GM12878 (cell line): ENCODE measurements around the gene DSTYK. TPM values are rescaled to one million over a fixed set of nuclear protein-coding genes. Genes with fewer than 3 reads are reported as not detected.

Experiments
- ATAC-seq: fragments of 200-7000 bp; cut with Tn5 transposase; 3 replicates; pipeline ENCODE4 v1.9.1; 2020; ENCODE audit warnings: mild to moderate bottlenecking, moderate library complexity
- BruUV-seq: library from RNA; stranded (reverse); fragments of 400-500 nt; replicated peaks from 2 replicates; lab custom pipeline; 2021; lab: Mats Ljungman, UMichigan
- CTCF ChIA-PET: fragments of 300-600 bp; sonication (Branson Sonifier 250); formaldehyde crosslinking; extraction: SDS; loops from one replicate; lab custom pipeline; 2021; ENCODE audit warnings: inconsistent platforms; lab: Yijun Ruan, JAX
- POLR2A ChIA-PET: fragments of 350-600 bp; formaldehyde crosslinking; extraction: SDS; loops from one replicate; lab custom pipeline; 2021; ENCODE audit warnings: inconsistent platforms; lab: Charles Lee
- RAD21 ChIA-PET: fragments of 300-600 bp; sonication (Branson Sonifier 250); formaldehyde crosslinking; loops from one replicate; lab custom pipeline; 2023; ENCODE audit warnings: antibody characterized with exemption; ENCODE audit not compliant: unreplicated experiment; lab: Charles Lee
- SMC1A ChIA-PET: fragments of 300-600 bp; sonication (Branson Sonifier 250); formaldehyde crosslinking; loops from one replicate; lab custom pipeline; 2023; ENCODE audit not compliant: unreplicated experiment, uncharacterized antibody; lab: Charles Lee
- DNase-seq: peaks from one replicate; pipeline ENCODE4 v3.0.0-alpha.2; 2011; ENCODE audit warnings: low read depth, low spot score
- FAIRE-seq: peaks from 3 replicates; lab custom pipeline; 2011; peaks lifted over from hg19 to GRCh38; lab: Jason Lieb, UNC
- H2AFZ ChIP-seq: 2 replicates; pipeline ENCODE4 v1.6.0; 2011; ENCODE audit warnings: low read depth, low read length, control low read depth; ENCODE audit not compliant: control insufficient read depth
- H3K27ac ChIP-seq: 2 replicates; pipeline ENCODE4 v1.5.1; 2011; ENCODE audit warnings: control low read depth; ENCODE audit not compliant: control insufficient read depth, insufficient read depth
- H3K27me3 ChIP-seq, 2 experiments: replicated peaks in 1 of 2; 2 replicates each; pipeline versions ENCODE4 v1.6.0 to v1.6.1; 2011; ENCODE audit warnings: low read length in 1 of 2; ENCODE audit not compliant: control insufficient read depth in 2 of 2, insufficient read depth in 2 of 2
- H3K36me3 ChIP-seq, 2 experiments: 2 replicates each; pipeline ENCODE4 v1.5.1; 2011; ENCODE audit warnings: low read length in 1 of 2; ENCODE audit not compliant: control insufficient read depth in 2 of 2, insufficient read depth in 2 of 2
- H3K4me1 ChIP-seq: 2 replicates; pipeline ENCODE4 v1.6.1; 2011; ENCODE audit warnings: mild to moderate bottlenecking, low read length, moderate library complexity, mixed read lengths; ENCODE audit not compliant: control insufficient read depth, insufficient read depth
- H3K4me2 ChIP-seq: 2 replicates; pipeline ENCODE4 v1.6.0; 2011; ENCODE audit warnings: control low read depth; ENCODE audit not compliant: control insufficient read depth, insufficient read depth
- H3K4me3 ChIP-seq: fragments of 200-600 bp; sonication (generic); 2 replicates; pipeline ENCODE4 v1.5.1; 2016
- H3K79me2 ChIP-seq: 2 replicates; pipeline ENCODE4 v1.6.0; 2011; ENCODE audit warnings: low read length; ENCODE audit not compliant: control insufficient read depth, insufficient read depth
- H3K9ac ChIP-seq: 2 replicates; pipeline ENCODE4 v1.8.0; 2011; ENCODE audit warnings: low read length, control low read depth, mixed read lengths; ENCODE audit not compliant: control insufficient read depth, insufficient read depth
- H3K9me3 ChIP-seq: replicated peaks from 3 replicates; pipeline ENCODE4 v1.5.1; 2011; ENCODE audit warnings: mild to moderate bottlenecking, low read length; ENCODE audit not compliant: control insufficient read depth, insufficient read depth
- H4K20me1 ChIP-seq: 2 replicates; pipeline ENCODE4 v1.6.0; 2011; ENCODE audit not compliant: control insufficient read depth, insufficient read depth
- CHD1 ChIP-seq: IDR thresholded peaks from 2 replicates; pipeline ENCODE4 v1.6.1; 2012; ENCODE audit warnings: low read depth, low read length, improper control_type of control experiment
- ESRRA ChIP-seq: IDR thresholded peaks from 2 replicates; pipeline ENCODE4 v1.6.1; 2012; ENCODE audit warnings: mild to moderate bottlenecking, low read length, improper control_type of control experiment
- KAT2A ChIP-seq: conservative IDR thresholded peaks from 2 replicates; pipeline ENCODE4 v1.6.1; 2011; ENCODE audit warnings: low read depth, low read length; ENCODE audit not compliant: control insufficient read depth
- NKRF ChIP-seq: fragments of 450-650 bp; conservative IDR thresholded peaks from 2 replicates; pipeline ENCODE4 v1.6.1; 2017; ENCODE audit warnings: mild to moderate bottlenecking, moderate library complexity
- SREBF1 ChIP-seq: IDR thresholded peaks from 2 replicates; pipeline ENCODE4 v1.6.1; 2012; ENCODE audit warnings: mild to moderate bottlenecking, low read length
- WGBS: methylation state at CpG from one replicate; pipeline ENCODE4 v1.1.6; 2016; ENCODE audit warnings: low lambda C conversion rate; ENCODE audit not compliant: insufficient replicate concordance, insufficient coverage; ENCODE audit errors: missing lambda C conversion rate; 5-methylcytosine and 5-hydroxymethylcytosine counted together
- in situ Hi-C: fragments of 300-500 bp; cut with MboI; formaldehyde crosslinking; loops from 9 replicates; pipeline ENCODE4 v1.14.3; 2018; ENCODE audit warnings: mixed read lengths
- intact Hi-C: fragments of 100-400 bp; cut with micrococcal nuclease; formaldehyde crosslinking; loops from one replicate; pipeline ENCODE4 v1.14.2; 2022; ENCODE audit not compliant: unreplicated experiment
- polyA plus RNA-seq, 11 experiments: library from polyadenylated mRNA; depleted of rRNA in 4 of 11; unstranded in 6 of 11; stranded (reverse) in 5 of 11; fragments of >200 nt; fragmentation: Nextera tagmentation in 4 of 11; fragmentation: Illumina TruSeq in 1 of 11; extraction: Ambion mirVana in 4 of 11; extraction: Trizol in 1 of 11; gene quantifications; 1 replicate in 1 of 11; 2 replicates in 10 of 11; pipeline versions ENCODE4 v1.2.1 to v1.2.3, GENCODE V29; 2011 to 2016; ENCODE audit warnings: inconsistent platforms in 2 of 11, missing spikeins in 2 of 11, low read depth in 1 of 11
- total RNA-seq, 4 experiments: library from RNA; depleted of rRNA in 3 of 4; stranded (reverse); fragments of >200 nt in 3 of 4; fragmentation: Illumina TruSeq in 1 of 4; extraction: Trizol in 1 of 4; gene quantifications; 2 replicates each; pipeline versions ENCODE4 v1.2.1 to v1.2.3, GENCODE V29; 2013 to 2021
- TF ChIP-seq, protein P1 (sequence below): fragments of 450-650 bp; IDR thresholded peaks from 2 replicates; pipeline ENCODE4 v1.6.1; 2017; ENCODE audit warnings: mild to moderate bottlenecking, moderate library complexity
- TF ChIP-seq, protein P2 (sequence below): IDR thresholded peaks from 2 replicates; pipeline ENCODE4 v1.6.1; 2011; ENCODE audit warnings: low read depth, mild to moderate bottlenecking, low read length, moderate library complexity, borderline replicate concordance; ENCODE audit errors: extremely low read depth

Gene DSTYK
- total and polyA plus RNA-seq, 10 of the 15 experiments (the other 5 are each of a cell fraction or from before 2014, with no cell fraction given), result 2.7 to 5.5 (median 3.6) TPM

GRCh38 chr1:205128050-205128449 lies 83.5 kb downstream of the DSTYK start:
- in situ Hi-C loops (no loop called here), intact Hi-C loops (no loop called here)
- Histone ChIP-seq H3K9ac (no peak overlapping the region), H2AFZ (no peak overlapping the region; the same call in 1 of the 2 replicates), H3K9me3 (no peaks in the 10 kb centered on the region), H3K36me3 (no peaks in the 10 kb centered on the region), H3K27ac (no peak overlapping the region), H3K4me3 (no peak overlapping the region), H3K79me2 (no peaks in the 10 kb centered on the region), H3K4me1 (no peaks in the 10 kb centered on the region; the same call in 1 of the 2 replicates), H4K20me1 (no peaks in the 10 kb centered on the region), H3K27me3 (no peaks in the 10 kb centered on the region), H3K4me2 (no peak overlapping the region)
- BruUV-seq, result no TSS peak
- TF ChIP-seq, protein P1, sequence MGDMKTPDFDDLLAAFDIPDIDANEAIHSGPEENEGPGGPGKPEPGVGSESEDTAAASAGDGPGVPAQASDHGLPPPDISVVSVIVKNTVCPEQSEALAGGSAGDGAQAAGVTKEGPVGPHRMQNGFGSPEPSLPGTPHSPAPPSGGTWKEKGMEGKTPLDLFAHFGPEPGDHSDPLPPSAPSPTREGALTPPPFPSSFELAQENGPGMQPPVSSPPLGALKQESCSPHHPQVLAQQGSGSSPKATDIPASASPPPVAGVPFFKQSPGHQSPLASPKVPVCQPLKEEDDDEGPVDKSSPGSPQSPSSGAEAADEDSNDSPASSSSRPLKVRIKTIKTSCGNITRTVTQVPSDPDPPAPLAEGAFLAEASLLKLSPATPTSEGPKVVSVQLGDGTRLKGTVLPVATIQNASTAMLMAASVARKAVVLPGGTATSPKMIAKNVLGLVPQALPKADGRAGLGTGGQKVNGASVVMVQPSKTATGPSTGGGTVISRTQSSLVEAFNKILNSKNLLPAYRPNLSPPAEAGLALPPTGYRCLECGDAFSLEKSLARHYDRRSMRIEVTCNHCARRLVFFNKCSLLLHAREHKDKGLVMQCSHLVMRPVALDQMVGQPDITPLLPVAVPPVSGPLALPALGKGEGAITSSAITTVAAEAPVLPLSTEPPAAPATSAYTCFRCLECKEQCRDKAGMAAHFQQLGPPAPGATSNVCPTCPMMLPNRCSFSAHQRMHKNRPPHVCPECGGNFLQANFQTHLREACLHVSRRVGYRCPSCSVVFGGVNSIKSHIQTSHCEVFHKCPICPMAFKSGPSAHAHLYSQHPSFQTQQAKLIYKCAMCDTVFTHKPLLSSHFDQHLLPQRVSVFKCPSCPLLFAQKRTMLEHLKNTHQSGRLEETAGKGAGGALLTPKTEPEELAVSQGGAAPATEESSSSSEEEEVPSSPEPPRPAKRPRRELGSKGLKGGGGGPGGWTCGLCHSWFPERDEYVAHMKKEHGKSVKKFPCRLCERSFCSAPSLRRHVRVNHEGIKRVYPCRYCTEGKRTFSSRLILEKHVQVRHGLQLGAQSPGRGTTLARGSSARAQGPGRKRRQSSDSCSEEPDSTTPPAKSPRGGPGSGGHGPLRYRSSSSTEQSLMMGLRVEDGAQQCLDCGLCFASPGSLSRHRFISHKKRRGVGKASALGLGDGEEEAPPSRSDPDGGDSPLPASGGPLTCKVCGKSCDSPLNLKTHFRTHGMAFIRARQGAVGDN, result no peak
- TF ChIP-seq, protein P2, sequence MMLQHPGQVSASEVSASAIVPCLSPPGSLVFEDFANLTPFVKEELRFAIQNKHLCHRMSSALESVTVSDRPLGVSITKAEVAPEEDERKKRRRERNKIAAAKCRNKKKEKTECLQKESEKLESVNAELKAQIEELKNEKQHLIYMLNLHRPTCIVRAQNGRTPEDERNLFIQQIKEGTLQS, result no peak
- TF ChIP-seq CHD1 (no peak), NKRF (no peak), KAT2A (no peak), SREBF1 (no peak), ESRRA (no peak)
- no peak for ATAC-seq
- 45% methylated on average over 2 of the region's 2 CpGs for WGBS
- FAIRE-seq, result no peak
- CTCF ChIA-PET, result interaction anchor here (11.3 kb wide), 1 partner anchor 12 kb away, joined by 88 read pairs; no protein-coding TSS in a partner anchor
- RAD21 ChIA-PET, result no interaction called here
- DNase-seq, result no peak
- POLR2A ChIA-PET, result no interaction called here
- SMC1A ChIA-PET, result interaction anchor here (1.7 kb wide), 1 partner anchor 13 kb away, joined by 3 read pairs; no protein-coding TSS in a partner anchor
